GM19467 (cell line): ENCODE results near the gene PLEKHH2.

Source experiments
- ATAC-seq: cut with Tn5 transposase; IDR thresholded peaks from one replicate; pipeline ENCODE4 v1.9.1; 2021; ENCODE audit warnings: mild to moderate bottlenecking, moderate library complexity; ENCODE audit not compliant: unreplicated experiment

The PLEKHH2 gene

GRCh38 chr2:43803113-43803512 lies 166.1 kb downstream of the PLEKHH2 start:
- no peak for ATAC-seq

GRCh38 chr2:43806719-43807031 lies 169.6 kb downstream of the PLEKHH2 start:
- ATAC-seq, result no peak

DNA sequence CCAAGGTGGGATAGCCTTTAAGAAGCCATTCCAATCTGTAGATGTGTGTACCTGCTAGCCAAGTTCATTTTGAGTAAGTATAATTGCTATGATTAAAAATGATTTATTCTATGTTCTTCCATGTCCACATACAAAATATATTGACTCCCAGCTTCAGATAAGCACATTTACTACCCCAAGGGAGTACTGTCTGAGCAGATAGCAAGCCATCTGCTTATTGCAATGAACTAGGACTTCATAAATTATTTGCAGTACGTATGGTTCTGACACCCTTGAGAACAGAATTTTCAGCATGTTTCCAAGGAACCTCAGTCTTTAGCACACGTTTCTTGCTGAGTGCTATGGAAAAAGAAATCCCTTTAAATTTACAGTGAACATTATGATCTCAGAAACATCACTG lies 173.4 kb downstream of the PLEKHH2 start:
- no peak for ATAC-seq

- ATAC-seq, result no peak
These were observed 173.8 kb downstream of the PLEKHH2 start for GRCh38 chr2:43810888-43811287.

- ATAC-seq, result no peak
These were observed 174.9 kb downstream of the PLEKHH2 start for GRCh38 chr2:43812006-43812405.

DNA sequence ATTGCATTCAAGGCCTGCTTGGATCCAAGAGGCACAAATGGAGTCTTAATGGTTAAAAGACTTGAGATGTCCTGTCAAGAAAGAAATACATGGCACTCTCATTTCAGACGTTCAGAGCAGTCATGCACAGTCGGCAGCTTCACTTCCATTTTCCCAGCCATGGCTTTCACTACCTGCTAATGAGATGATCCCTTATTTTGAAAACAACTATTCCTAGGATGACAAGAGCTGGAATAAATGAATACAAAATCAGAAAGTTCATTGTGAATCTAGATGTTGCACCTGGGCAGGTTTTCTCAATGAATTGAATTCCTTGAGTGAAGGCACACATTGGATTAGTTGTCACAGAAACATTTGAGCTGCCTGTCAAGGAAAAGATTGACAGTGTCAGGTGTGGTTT lies 175.9 kb downstream of the PLEKHH2 start:
- no peak for ATAC-seq

DNA sequence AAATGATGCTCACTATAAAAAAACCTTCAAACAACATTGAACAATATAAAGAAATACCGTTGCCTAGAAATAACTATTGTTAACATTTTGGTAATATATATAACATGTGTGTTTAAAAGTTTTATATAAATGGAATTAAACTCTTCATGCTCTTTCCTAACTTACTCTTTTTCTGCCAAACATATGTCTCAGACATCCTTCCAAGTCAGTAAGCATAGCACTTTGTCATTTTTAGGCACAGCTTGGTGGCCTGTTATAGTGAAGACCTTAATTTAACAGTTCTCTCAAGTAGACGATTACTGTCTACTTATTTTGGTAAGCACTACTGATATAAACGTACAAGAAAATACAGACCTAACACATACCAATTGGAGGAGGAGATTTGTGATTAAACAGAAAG lies 177.7 kb downstream of the PLEKHH2 start:
- no peak for ATAC-seq
